Suprapubic skin (tissue), 4 donors: ENCODE data around the gene SAMD9. TPM values are rescaled to one million over a fixed set of nuclear protein-coding genes. Genes with fewer than 3 reads are reported as not detected.
"Not testable (repeated sequence)": the region's sequence is repeated elsewhere in the genome, so short reads cannot be mapped to it uniquely, and the experiment has no call there.

Experiments used
- DNase-seq, 2 donors: peaks; one replicate each; pipeline ENCODE4 v3.0.0-alpha.2; 2019; ENCODE audit warnings: low spot score in 2 of 2
- H3K27ac ChIP-seq: fragments of 200-600 bp; sonication (generic); one replicate; pipeline ENCODE4 v1.5.1; 2019
- H3K27me3 ChIP-seq: fragments of 200-600 bp; sonication (generic); one replicate; pipeline ENCODE4 v1.5.1; 2019
- H3K36me3 ChIP-seq: fragments of 200-600 bp; sonication (generic); one replicate; pipeline ENCODE4 v1.5.1; 2019
- H3K4me1 ChIP-seq: fragments of 200-600 bp; sonication (generic); one replicate; pipeline ENCODE4 v1.5.1; 2019
- H3K4me3 ChIP-seq: fragments of 200-600 bp; sonication (generic); one replicate; pipeline ENCODE4 v1.5.1; 2019; ENCODE audit warnings: mild to moderate bottlenecking
- H3K9me3 ChIP-seq: fragments of 200-600 bp; sonication (generic); one replicate; pipeline ENCODE4 v1.5.1; 2019
- CTCF ChIP-seq, 2 donors: fragments of 200-600 bp in 1 of 2; fragments of 450-650 bp in 1 of 2; sonication (generic) in 1 of 2; IDR thresholded peaks; one replicate each; pipeline ENCODE4 v1.5.1; 2016 to 2019; ENCODE audit warnings: antibody characterized with exemption in 2 of 2, mild to moderate bottlenecking in 1 of 2, moderate library complexity in 1 of 2
- EP300 ChIP-seq: sonication (generic); formaldehyde crosslinking; IDR thresholded peaks from one replicate; pipeline ENCODE4 v1.6.1; 2017; ENCODE audit warnings: antibody characterized with exemption
- POLR2A ChIP-seq, 2 donors: fragments of 450-650 bp; IDR thresholded peaks; one replicate each; pipeline ENCODE4 v1.6.1; 2017; ENCODE audit warnings: antibody characterized with exemption in 2 of 2, mild to moderate bottlenecking in 2 of 2, moderate library complexity in 2 of 2
- POLR2AphosphoS5 ChIP-seq, 3 donors: sonication (generic); formaldehyde crosslinking; IDR thresholded peaks; one replicate each; pipeline ENCODE4 v1.6.1; 2017; ENCODE audit warnings: antibody characterized with exemption in 3 of 3
- WGBS: methylation state at CpG from one replicate; pipeline ENCODE4 v1.1.5; 2018; 5-methylcytosine and 5-hydroxymethylcytosine counted together
- total RNA-seq, 4 donors: library from RNA; depleted of rRNA; stranded (reverse); fragments of >200 nt; gene quantifications; one replicate each; pipeline ENCODE4 v1.1.0, GENCODE V29; 2016

SAMD9 gene
- total RNA-seq, 4 donors from 2014 or later, result 1.9 to 3.4 (median 2.5) TPM

- no peak for DNase-seq
- no peak overlapping the region for H3K27ac ChIP-seq
- H3K9me3 ChIP-seq, result no peaks in the 10 kb centered on the region
- no peak for TF ChIP-seq POLR2AphosphoS5 (IDR thresholded peaks at IDR 0.05)
- no peak for TF ChIP-seq POLR2A (IDR thresholded peaks at IDR 0.05)
- no peak for TF ChIP-seq CTCF (IDR thresholded peaks at IDR 0.05)
- TF ChIP-seq EP300, result no peak
- H3K4me1 ChIP-seq, result peaks cover under 1% of the 10 kb centered on the region
- peaks cover 67% of the 10 kb centered on the region for H3K36me3 ChIP-seq
- H3K27me3 ChIP-seq, result no peaks in the 10 kb centered on the region
- no peak overlapping the region for H3K4me3 ChIP-seq
- 96% methylated on average over 3 of the region's 3 CpGs for WGBS
These were observed 22.9 kb upstream of the SAMD9 start for GRCh38 chr7:93140582-93141191.

GRCh38 chr7:93138576-93138975, 20.8 kb upstream of the SAMD9 start:
- no peak for TF ChIP-seq EP300
- no peak for TF ChIP-seq POLR2A (IDR thresholded peaks at IDR 0.05)
- TF ChIP-seq POLR2AphosphoS5 (IDR thresholded peaks at IDR 0.05), result no peak
- no peak for TF ChIP-seq CTCF (IDR thresholded peaks at IDR 0.05)
- peaks cover 10% of the 10 kb centered on the region for H3K9me3 ChIP-seq
- H3K36me3 ChIP-seq, result peaks cover 70% of the 10 kb centered on the region
- H3K4me3 ChIP-seq, result no peak overlapping the region
- no peaks in the 10 kb centered on the region for H3K27me3 ChIP-seq
- H3K27ac ChIP-seq, result no peak overlapping the region
- H3K4me1 ChIP-seq, result no peaks in the 10 kb centered on the region
- 92% methylated on average over 4 of the region's 4 CpGs for WGBS
- DNase-seq, result no peak

- no peaks in the 10 kb centered on the region for H3K4me1 ChIP-seq
- no peak for DNase-seq
- H3K4me3 ChIP-seq, result no peak overlapping the region
- H3K27ac ChIP-seq, result no peak overlapping the region
- peaks cover 32% of the 10 kb centered on the region for H3K9me3 ChIP-seq
- TF ChIP-seq POLR2AphosphoS5 (IDR thresholded peaks at IDR 0.05) (no peak), POLR2A (IDR thresholded peaks at IDR 0.05) (no peak), CTCF (IDR thresholded peaks at IDR 0.05) (no peak), EP300 (no peak)
- H3K36me3 ChIP-seq, result peaks cover 27% of the 10 kb centered on the region
- 91% methylated on average over 1 of the region's 1 CpG for WGBS
- no peaks in the 10 kb centered on the region for H3K27me3 ChIP-seq
These were observed 15.2 kb upstream of the SAMD9 start for GRCh38 chr7:93133005-93133404.

- peaks cover 39% of the 10 kb centered on the region for H3K9me3 ChIP-seq
- peaks cover 24% of the 10 kb centered on the region for H3K36me3 ChIP-seq
- no peaks in the 10 kb centered on the region for H3K4me1 ChIP-seq
- WGBS, result 95% methylated on average over 3 of the region's 3 CpGs
- no peak overlapping the region for H3K27ac ChIP-seq
- no peaks in the 10 kb centered on the region for H3K27me3 ChIP-seq
- DNase-seq, result no peak
- no peak overlapping the region for H3K4me3 ChIP-seq
- no peak for TF ChIP-seq POLR2AphosphoS5 (IDR thresholded peaks at IDR 0.05)
These were observed 14.4 kb upstream of the SAMD9 start for GRCh38 chr7:93132216-93132615.

GRCh38 chr7:93126954-93127353, 9.2 kb upstream of the SAMD9 start:
- H3K9me3 ChIP-seq, result peaks cover 23% of the 10 kb centered on the region
- H3K27me3 ChIP-seq, H3K4me3 ChIP-seq, DNase-seq, H3K4me1 ChIP-seq, H3K27ac ChIP-seq, H3K36me3 ChIP-seq: not testable (repeated sequence)
- WGBS, result 100% methylated on average over 1 of the region's 1 CpG

GRCh38 chr7:93123532-93123931, 5.8 kb upstream of the SAMD9 start:
- H3K9me3 ChIP-seq, result peaks cover 19% of the 10 kb centered on the region
- H3K4me1 ChIP-seq, H3K27ac ChIP-seq, DNase-seq, H3K36me3 ChIP-seq, H3K4me3 ChIP-seq, H3K27me3 ChIP-seq: not testable (repeated sequence)
- 98% methylated on average over 3 of the region's 3 CpGs for WGBS
